Hematopoietic multipotent progenitor cell treated with erythropoietin and hydrocortisone succinate and interleukin-3 and kit ligand, for 8 days (in vitro differentiated cells): ENCODE measurements around the gene CELSR3.
A peak's percentile ranks its signal among the peaks of the same experiment; 100 is the strongest.

Source experiments
- DNase-seq: peaks from one replicate; pipeline ENCODE4 v3.0.0-alpha.2; 2015

The CELSR3 gene

GRCh38 chr3:48660800-48661400 lies 1.8 kb downstream of the CELSR3 start:
- DNase-seq = no peak

GRCh38 chr3:48656841-48657281 lies 5.8 kb downstream of the CELSR3 start:
- no peak for DNase-seq

GRCh38 chr3:48656061-48656840 lies 6.4 kb downstream of the CELSR3 start:
- peak; percentile 83 for DNase-seq

- no peak for DNase-seq
Observed at GRCh38 chr3:48655606-48656005, 7.1 kb downstream of the CELSR3 start.

- no peak for DNase-seq
Observed at GRCh38 chr3:48655063-48655462, 7.6 kb downstream of the CELSR3 start.

- no peak for DNase-seq
Observed at GRCh38 chr3:48652923-48653715, 9.6 kb downstream of the CELSR3 start.

GRCh38 chr3:48651771-48652170 lies 10.9 kb downstream of the CELSR3 start:
- no peak for DNase-seq

GRCh38 chr3:48650723-48651122 lies 12.0 kb downstream of the CELSR3 start:
- peak; percentile 41 for DNase-seq

- no peak for DNase-seq
Observed at GRCh38 chr3:48648188-48648850, 14.4 kb downstream of the CELSR3 start.

- no peak for DNase-seq
Observed at GRCh38 chr3:48647714-48648113, 15.0 kb downstream of the CELSR3 start.

- DNase-seq = no peak
Observed at GRCh38 chr3:48644898-48645760, 17.6 kb downstream of the CELSR3 start.

- DNase-seq = no peak
Observed at GRCh38 chr3:48642605-48643004, 20.1 kb downstream of the CELSR3 start.

GRCh38 chr3:48641396-48641795 lies 21.3 kb downstream of the CELSR3 start:
- no peak for DNase-seq

GRCh38 chr3:48639944-48640606 lies 22.6 kb downstream of the CELSR3 start:
- DNase-seq = no peak

- no peak for DNase-seq
Observed at GRCh38 chr3:48637305-48637704, 25.4 kb downstream of the CELSR3 start.

- DNase-seq = no peak
Observed at GRCh38 chr3:48636149-48636655, 26.5 kb downstream of the CELSR3 start.

GRCh38 chr3:48635222-48636021 lies 27.3 kb downstream of the CELSR3 start, which contains the start of gene SLC26A6:
SLC26A6 (minus strand) TSS chr3:48635461; CDS start chr3:48635393, 68 bp downstream.
- DNase-seq = peak; percentile 95

- DNase-seq = peak; percentile 76
Observed at GRCh38 chr3:48634661-48635221, 27.9 kb downstream of the CELSR3 start.

GRCh38 chr3:48633743-48634142 lies 28.9 kb downstream of the CELSR3 start:
- DNase-seq = no peak

- DNase-seq = no peak
Observed at GRCh38 chr3:48633256-48633655, 29.4 kb downstream of the CELSR3 start.
